HT-29 (cell line): ENCODE results near the gene IL11RA. TPM values are rescaled to one million over a fixed set of nuclear protein-coding genes. Genes with fewer than 3 reads are reported as not detected.
A peak's percentile ranks its signal among the peaks of the same experiment; 100 is the strongest.

Experiments
- DNase-seq: peaks from one replicate; pipeline ENCODE4 v3.0.0-alpha.2; 2015; ENCODE audit warnings: low spot score
- total RNA-seq: library from RNA; depleted of rRNA; stranded (reverse); fragments of >200 nt; shearing (Covaris generic); gene quantifications from 2 replicates; pipeline ENCODE4 v1.2.3, GENCODE V29; 2014; rRNA removed

The IL11RA gene
- 1.7 and 4.7 TPM in 2 replicates for total RNA-seq

GRCh38 chr9:34651876-34652601 lies at the start of gene IL11RA:
Gene IL11RA, plus strand, starts transcription at chr9:34652185. Its CDS starts 3,033 bp downstream, at chr9:34655218.
- peak; percentile 80 for DNase-seq

DNA sequence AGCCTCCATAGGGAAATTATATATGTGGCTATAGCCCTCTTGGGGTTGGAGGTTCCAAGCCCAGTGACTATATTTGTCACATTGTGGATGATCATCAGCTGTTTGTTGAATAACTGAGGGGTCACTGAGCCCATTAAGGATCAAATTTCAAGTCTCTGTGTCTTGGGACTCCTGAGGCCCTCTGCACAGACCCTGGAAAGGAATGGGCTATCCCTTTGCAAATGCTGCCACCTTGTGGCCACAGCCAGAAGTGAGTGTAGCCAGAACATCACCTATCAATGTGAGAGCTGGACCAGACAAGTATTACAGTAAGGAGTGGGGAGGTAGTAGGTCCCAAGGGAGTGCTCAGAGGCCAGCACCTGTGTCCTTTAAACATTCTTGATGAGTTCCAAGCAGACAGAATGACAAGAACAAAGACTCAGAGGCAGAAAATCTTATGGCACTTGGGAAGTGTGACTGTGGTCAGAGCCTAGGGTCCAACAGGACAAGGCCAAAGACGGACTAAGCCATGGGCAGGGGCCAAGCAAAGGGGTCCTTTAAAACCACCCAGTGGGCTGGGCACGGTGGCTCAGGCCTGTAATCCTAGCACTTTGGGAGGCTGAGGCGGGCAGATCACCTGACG lies 48.3 kb upstream of the IL11RA start:
- DNase-seq = peak; percentile 89

- DNase-seq = no peak
These were observed 45.8 kb upstream of the IL11RA start for GRCh38 chr9:34606190-34606589.

DNA sequence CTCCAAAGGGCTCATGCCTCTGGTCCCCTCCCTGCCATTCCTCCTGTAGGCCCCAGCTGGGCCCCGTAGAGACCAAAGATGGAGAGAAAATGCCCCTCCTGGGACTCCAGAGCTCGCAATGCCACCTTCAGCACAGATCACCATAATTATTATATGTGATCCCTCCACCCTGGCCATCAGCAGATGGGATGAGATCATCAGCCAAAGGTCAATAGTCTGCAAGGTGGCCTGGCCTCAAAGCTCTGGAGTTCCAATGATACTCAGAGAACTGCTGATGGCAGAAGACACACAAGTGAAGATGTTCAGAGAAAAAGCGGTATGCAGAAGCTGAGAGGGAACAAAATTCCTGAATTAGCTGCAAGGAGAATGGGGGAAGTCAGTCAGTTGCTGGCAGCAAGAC lies 45.1 kb upstream of the IL11RA start:
- DNase-seq = no peak

GRCh38 chr9:34607331-34607730 lies 44.7 kb upstream of the IL11RA start:
- DNase-seq = no peak

- no peak for DNase-seq
These were observed 41.4 kb upstream of the IL11RA start for GRCh38 chr9:34610434-34611206.

DNA sequence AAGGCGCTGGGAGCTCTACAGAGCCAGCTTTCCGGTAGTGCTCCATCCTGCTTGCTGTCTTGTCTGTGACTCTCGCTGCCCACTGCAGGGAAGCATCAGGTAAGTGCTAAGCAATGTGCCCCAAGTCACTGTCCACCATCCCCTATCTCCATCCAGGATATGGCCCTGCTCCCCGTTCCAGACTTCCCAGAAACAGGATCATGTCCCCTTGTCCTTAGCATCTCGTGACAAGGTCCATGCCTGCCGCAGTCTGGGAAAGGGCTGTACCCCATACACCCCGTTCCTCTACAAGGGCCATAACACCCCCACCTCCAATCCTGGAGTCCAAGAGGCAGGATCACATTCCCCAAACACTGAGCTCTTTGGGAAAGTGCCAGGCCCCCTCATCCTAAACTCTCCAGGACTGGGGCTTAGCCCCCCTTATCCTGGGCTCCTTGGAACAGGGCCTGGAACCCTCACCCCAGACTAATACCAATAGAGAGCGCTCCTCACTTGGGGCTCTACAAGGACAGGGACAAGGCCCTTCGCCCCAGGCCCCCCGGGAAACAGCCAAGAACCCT lies 40.7 kb upstream of the IL11RA start:
- DNase-seq = no peak

DNA sequence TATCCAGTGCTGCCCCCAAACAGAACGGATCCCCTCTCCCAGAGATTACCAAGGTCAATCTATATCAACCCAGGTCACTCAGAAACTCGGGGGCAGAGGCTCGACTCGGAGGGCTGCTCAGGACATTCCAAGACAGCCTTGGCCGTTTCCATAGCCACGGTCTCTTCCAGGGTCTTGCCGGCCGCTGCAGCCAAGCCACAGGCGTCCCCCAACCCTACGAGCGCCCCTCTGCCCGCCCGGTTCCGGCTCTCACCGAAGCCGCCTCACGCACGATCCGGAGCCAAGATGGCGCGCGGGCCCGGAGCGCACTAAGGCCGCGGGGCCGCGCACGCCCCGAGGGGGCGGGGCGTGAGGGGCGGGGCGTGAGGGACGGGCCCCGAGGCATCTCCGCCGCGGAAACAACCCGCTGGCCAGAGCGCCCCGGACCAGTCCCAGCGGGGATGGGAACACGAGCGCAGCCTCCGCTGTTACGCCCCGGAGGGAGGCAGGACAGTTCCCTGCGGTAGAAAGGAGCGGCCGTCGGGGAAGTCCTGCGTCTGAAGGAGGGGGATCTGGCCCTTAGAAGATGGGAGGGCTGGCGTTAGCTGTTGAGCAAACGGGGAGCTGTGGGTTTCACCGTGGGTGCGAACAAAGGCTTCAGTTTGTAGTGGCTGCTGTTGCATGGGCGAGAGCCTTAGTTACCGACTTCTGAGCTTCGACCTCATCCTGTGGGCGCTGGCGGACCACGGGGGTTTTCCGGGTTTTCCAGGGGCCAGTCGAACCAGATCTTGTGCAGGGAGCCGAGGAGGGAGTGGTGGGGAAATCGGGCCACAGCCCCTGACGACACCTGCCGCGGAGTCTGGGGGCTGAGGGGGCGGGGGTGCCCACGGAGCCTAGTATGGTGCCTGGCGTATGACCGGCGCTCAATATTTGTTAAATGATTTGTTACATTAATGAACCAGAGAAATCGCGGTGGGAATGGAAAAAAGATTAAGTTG lies 39.9 kb upstream of the IL11RA start, which contains the start of gene RPP25L:
Gene RPP25L (minus strand): TSS at position 287 of the 977 bp plus-strand sequence. CDS start 801 bp downstream, outside the sequence.
- DNase-seq = peak; percentile 91

- peak; percentile 89 for DNase-seq
These were observed 39.1 kb upstream of the IL11RA start for GRCh38 chr9:34612788-34613390.

DNA sequence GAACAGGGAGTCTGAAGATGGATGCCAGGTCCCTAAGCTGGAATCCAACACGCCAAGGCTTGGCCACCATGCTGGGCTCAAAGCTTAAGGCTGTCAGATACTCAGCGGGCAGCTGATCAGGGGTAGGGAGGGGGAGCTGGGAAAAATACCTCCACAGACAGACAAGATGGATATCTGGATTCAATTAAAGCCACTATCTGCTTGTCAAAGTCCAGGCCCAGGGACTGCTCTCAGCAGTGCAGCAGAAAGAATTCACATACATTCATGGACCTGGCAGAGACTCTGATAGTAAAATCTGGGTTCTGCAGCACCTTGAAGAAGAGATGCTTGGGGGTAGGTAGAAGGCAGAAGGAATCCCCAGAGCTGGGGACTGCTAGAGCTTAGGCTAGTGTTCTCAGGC lies 36.9 kb upstream of the IL11RA start:
- no peak for DNase-seq

DNA sequence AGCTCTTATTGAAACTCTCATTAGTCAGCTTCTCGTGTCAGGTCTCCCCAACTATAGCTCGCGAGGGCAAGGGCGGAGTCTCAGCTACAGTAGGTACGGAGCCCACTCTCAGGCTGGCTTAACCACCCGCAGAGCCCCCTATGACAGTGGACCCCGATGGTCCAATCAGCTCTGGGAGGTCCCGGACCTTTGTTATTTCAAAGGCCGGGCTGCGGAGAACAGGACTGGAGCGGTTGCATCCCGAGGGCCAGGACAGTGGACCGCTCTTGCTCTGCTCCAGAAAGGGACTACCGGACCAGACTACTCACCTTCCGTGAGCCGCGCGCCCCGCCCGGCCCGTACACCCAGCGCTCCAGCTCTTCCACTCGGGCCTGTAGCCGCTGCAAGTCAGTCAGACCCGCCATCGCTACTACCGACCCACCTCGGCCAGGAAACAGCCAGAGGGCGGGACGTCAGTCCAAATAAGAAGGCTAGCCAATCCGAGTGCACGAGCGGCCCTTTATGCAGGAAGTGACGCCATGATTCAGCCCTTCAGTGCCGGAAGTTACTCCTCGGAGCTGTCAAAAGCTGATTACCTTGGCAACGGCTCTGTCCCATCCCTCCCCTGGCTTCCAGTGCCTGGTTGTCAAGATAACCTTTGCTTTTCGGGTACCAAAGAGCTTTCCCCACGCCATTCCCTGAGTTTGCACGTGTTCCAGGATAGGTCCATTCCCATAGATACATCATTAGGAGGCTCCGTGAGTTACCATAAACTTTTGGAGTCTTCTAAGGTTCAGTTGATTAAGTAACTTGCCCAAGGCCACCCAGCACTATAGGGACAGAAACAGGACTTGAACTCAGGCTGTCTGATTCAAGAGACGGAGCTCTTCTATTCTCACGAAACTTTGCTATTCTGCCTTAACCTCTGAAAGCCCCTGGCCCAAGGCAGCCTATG lies 31.7 kb upstream of the IL11RA start, which contains the start of gene DCTN3:
Gene DCTN3 (minus strand): TSS at position 435 of the 934 bp plus-strand sequence. CDS start 31 bp downstream, at position 404.
- peak; percentile 93 for DNase-seq

DNA sequence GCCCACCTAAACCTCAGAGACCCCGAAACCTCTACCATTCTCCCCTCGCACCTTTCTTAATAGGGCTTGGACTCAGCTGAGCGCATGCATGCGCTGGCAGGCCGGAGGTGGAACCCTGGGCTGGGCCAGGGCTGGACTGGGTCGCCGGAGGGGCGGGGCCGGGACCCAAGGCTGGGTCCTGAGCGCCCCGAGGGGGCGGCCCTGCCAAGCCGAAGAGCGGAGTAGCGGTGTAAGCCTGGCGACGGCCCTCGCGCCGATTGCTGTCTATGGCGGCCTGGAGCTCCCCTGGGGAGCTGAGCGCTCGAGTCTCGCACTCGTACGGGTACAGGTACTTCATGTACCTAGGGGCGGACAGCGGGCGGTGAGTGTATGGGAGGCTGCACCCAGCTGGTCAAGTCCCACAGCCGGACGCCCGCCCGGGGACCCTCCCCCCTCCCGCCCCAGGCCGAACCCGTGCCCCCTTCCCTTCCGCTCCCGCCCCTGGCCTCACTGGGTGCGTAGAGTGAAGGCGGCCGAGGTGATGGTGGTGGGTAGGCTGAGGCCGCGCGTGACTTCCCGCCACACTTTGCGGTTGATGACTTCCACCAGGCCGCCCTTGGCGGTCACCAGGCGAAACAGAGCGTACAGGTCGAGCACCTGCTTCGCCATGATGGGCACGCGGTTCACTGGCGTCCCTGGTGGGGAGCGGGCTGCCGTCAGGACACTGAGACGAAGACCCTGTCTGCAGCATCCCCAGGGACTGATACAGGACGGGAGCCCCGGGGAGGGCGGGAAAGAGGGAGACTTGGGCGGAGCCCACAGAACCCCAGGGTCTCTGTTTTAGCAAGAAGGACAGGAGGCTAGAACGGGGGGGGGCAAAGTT lies 28.4 kb upstream of the IL11RA start:
- no peak for DNase-seq

DNA sequence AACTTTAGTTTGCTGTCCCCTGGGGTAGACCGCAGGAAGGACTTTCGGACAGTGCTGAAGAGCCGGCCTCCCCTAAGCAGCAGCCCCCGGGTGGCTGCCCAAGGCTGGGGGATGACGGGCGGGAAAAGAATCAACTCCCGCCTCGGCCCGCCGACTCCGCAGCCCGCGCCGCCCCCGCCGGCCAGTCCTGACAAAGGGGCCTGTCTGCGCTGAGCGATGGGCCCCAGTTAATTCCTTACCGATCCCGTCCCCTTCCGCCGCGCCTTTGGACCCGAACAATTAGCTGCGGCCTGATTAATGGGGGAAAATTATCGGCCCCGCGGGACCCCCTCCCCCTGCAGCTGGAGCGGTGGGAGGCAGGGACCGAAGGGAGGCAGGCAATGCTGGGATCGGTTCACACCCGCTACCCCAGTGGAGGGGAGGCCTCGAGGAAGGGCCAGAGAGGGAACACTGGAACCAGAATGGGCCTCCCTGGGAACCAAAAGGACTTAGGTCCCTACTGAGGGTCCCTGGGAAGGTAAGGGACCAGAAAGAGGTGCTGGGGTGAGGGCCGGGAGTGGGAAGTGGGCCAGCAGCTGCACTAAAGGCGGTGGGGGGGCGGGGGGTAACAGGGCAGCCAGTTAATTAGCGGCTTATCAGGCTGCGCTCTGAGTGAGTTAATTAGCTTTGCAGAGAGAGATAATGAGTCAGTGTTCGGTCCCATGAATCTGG lies 27.4 kb upstream of the IL11RA start:
- no peak for DNase-seq

DNA sequence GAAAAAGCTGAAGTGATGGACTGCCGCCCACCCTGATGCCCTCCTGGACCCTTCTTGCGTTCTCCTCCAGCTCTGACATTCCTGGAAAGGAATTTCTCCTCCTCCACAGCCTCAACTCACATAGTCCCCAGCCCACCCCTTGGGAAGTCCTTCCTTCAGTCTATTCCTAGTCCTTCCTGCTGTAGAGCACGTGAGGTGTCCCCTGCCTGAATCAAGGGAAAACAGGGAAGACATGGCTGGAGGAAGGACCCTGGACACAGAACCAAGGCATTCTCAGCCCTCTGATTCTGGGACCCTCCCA lies 26.8 kb upstream of the IL11RA start:
- DNase-seq = no peak

DNA sequence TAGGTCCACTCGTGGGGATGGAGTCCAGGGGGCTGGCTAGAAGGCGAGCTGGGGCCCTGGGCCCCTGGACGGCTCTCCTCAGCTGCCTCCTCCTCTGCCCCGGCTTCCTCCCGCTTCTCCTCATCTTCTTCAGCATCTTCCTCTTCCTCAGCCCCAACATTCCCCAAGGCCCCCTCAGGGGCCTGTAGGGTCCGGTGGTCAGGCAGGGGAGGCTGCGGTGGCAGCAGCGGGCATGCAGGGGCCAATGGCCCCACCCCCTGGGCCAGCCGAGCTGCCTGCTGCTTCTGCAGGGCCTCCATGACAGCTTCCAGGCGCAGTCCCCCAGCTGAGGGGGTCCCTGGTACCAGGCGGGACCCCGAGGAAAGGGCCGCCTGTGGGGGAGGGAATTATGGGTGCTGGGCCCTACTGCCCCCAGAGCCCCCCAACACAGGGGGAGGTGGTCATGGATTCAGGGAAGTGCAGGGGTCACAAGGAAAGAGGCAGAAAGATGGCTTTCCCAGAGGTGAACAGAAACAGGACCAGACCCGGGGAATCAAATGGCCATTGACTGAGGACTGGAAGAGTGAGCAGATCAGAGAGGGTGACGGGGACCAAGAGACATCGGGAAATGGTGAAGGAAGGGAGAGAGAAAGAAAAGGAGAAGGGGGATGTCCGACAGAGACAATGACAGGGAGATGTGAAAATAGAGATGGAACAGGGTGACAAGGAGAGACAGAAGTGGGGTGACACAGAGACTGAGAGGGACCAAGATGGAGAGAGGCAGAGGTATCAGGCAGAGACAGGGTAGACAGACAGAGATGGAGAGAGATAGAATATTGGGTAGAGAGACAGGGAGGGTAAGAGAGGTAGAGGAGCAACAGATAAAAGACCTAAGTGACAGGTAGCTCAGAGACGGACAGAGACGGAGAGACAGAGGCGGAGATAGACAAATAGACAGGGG lies 24.0 kb upstream of the IL11RA start:
- DNase-seq = no peak

- DNase-seq = peak; percentile 42
These were observed 23.1 kb upstream of the IL11RA start, which contains the start of gene ARID3C for GRCh38 chr9:34628656-34629490. Gene ARID3C, minus strand, starts transcription at chr9:34629066. Its CDS starts 1,052 bp downstream, at chr9:34628014.
